Measurements from ENCODE around the gene ALDH1L1.
A peak's percentile ranks its signal among the peaks of the same experiment; 100 is the strongest.
"Not testable (repeated sequence)": the region's sequence is repeated elsewhere in the genome, so short reads cannot be mapped to it uniquely, and the experiment has no call there.

The ALDH1L1 gene

DNA sequence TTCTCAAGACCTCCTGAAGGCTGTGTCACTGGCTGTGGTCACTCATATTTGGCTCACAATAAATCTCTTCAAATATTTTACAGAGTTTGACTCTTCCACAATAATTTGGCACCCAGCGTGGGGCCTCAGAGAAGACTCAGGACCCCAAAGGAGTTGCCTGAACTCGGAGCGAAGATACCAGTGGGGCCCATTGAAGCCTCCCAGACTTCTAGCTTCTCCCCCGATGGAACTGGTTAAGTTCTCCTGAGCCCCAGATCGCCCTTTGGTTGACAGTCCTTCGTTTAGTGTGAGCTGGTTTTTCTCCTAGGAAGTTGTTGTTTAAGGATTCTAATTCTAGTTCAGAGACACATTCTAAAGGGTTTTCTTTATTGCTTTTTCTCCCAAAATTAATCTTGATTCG lies 95.1 kb downstream of the ALDH1L1 start:
- no peak for DNase-seq (ENCODE audit: low read depth in 1 of 2, low spot score in 1 of 2)

DNA sequence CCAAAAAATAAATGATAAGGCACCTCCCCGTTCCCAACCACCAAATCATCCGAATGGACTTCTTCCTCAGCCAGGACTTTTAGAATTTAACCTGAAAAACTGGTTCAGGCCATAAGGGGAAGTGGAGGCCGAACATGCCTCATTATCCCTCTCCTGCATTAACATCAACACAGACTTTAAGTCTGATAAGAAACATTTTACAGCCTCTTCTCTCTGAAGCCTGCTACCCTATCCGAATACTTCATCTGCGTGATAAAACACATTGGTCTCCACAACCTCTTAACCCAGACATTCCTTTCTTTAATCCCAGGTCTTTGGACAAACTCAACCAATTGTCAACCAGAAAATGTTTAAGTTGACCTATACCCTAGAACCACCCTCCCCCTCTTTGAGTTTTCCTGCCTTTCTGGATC lies 95.6 kb downstream of the ALDH1L1 start:
- DNase-seq (ENCODE audit: low read depth in 1 of 2, low spot score in 1 of 2), result no peak

DNA sequence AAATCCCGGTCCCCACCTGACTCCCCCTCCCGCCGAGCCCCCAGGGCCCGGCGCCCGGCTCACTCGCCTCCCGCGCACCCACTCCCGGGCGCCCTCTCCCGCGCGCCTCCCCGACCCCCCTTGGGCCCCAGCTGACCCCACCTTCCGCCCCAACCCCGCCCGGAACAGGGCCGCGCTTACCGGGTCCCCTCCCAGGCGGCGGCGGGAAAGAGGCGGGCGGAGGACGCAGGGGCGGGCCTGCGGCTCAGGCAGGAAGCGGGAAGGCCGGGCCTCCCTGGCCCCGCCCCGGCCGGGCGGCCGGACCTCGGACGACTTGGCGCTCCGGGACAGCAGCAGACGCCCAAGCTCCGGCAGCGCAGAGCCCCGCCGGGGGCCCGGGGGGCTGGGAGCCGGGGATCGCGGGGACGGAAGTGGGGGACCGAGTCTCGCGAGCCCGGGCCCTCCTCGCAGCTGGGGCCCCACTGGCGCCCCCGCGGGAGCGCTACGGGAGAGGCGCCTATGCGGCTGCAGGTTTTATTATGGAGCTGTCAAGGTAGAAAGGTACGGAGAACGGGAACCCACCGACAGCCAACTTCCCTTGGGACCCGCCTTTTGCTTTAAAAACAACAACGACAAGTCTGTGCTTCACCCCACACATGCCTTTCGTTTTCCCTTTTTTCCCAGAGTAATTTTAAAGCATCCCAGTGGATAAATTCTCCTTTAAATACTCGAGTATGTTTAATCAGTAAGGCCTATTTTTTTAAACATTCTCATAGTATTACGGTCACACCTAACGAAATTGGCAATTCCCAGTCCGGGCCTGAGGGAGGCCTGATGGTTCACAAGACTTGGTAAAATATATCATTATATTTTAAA lies 96.2 kb downstream of the ALDH1L1 start, which contains the start of gene SLC41A3:
SLC41A3 (minus strand) TSS at position 212 of the 855 bp plus-strand sequence. CDS start 15,905 bp downstream, outside the sequence.
- peak; percentile 66 to 83 for DNase-seq (ENCODE audit: low read depth in 1 of 2, low spot score in 1 of 2)

DNA sequence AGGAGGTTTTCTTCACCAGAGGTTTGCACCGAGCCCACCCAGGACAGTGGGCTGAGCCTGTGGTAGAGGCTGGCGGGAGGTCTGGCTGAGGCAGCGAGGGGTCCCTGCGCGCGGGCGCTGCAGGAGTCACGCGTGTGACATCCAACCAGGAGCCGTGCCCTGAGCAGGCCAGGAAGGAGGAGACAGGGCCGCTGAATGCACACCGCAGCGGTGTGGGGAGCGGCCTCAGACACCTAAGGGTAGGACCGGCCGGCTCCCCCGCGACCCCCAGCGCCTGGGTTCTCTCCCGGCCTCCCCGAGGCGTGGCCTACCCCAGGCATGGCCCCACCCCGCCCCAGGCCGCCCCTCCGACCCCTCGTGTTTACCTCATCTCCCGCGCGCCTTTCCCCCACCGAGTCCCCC lies 96.9 kb downstream of the ALDH1L1 start:
- DNase-seq (ENCODE audit: low read depth in 1 of 2, low spot score in 1 of 2), result no peak

DNA sequence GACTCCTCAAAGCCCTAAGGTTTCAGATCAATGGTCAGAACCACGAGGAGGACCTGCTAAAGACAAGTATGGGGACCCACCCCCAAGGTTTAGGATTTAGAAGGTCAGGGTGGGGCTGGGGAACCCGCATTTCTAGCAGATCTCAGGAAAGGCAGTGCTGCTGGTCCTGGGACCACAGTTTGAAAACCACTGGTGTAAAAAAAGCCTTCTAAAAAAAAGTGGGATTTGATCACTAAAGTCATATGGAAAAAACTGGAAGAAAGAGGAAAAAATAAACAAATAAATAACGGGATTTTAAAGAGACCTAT lies 97.3 kb downstream of the ALDH1L1 start:
- no peak for DNase-seq (ENCODE audit: low read depth in 1 of 2, low spot score in 1 of 2)

DNA sequence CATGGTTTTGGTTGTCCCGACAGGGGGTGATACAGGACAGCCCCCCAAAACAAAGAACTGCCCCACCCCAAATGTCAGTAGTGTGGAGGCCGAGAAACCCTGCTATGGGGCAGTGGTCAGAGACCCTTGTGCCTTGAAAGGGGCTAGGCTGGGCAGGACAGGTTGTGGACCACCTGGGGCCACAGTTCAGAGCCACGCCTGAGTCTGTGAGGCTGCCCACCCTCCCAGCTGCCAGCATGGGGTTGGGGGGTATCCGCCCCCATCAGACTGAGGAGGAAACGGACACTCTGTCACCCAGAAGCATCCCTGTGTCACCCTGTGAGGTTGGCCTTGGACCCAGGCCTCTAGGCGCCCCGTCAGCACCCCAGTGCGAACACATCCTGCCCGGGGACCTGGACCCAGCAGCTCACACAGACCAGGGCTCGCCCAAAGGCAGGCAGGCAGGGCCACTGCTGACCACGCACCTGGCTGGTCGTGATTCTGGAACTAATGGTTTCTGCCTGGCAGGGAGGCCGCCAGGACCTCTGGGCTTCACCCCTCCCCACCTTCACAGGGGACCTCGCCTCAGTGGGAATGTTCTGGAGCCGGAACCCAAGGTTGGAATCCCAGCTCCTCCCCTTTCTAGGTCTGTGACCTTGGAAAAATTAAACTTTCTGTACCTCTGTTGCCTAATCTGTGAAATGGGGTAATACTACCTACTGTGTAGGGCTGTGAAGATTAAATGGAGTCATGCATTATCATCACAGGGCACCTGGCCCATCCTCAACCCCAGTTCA lies 97.8 kb downstream of the ALDH1L1 start:
- no peak for DNase-seq (ENCODE audit: low read depth in 1 of 2, low spot score in 1 of 2)

DNA sequence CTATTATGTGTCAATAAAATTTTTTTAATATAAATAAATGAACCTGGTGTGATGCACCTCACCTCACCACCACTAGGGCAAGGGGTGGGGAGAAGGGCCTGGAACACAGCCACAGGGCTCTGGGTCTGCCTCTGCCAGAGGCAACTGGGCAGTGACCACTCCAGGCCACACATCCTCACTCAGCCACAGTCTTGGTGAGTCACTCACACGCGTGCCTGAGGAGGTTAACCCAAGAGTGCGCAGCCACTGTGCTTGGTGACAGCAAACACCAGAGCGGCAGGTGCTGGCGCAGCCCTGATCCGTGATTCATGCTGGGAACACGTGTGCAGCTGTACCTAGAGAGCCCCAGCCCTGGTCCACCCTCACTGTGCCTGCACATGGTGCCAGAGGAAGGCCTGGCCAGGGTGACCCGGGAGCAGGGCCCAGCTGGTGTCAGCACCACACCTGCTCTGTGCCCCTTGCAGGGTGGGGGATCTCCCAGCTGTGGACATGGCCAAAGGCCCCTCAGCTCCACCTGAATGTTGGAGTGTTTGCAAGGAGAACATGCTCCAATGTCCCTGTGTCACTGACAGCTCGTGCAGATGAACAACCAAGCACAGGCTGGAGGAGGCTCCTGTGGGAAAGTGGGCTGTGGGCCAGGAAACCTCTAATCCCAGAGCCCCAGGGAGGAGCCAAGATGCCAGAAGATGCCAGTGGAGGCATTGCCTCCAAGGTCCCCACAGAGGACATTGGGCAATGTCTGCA lies 98.6 kb downstream of the ALDH1L1 start:
- DNase-seq (ENCODE audit: low read depth in 1 of 2, low spot score in 1 of 2), result no peak

DNA sequence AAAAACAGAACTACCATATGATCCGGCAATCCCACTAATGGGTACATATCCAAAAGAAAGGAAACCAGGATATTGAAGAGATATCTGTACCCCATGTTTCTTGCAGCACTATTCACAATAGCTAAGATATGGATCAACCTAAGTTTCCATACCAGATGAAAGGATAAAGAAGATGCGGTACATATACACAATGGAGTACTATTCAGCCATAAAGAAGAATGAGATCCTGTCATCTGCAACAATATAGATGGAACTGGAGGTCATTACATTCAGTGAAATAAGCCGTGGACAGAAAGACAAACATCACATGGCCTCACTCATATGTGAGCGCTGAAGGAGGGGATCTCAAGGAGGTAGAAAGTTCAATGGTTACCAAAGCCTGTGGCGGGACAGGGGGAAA lies 99.4 kb downstream of the ALDH1L1 start:
- DNase-seq (ENCODE audit: low read depth in 1 of 2, low spot score in 1 of 2), result no peak

DNA sequence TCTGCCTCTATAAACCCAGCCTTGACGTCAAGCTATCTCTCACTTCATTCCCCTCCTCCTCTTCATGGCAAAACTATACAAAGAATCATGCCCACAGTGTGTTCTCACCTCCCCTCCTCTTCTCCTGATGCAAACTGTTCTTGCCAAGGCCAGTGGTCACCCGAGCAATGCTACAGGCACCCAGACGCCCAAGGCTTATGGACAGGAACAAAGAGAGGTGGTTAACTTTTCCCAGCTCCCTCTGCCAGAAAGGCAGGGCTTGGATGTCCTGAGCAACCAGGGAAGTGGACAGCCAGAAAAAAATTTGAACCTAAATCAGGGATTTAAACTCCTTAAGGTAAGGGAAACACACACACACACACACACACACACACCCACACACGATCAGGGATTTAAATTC lies 101.5 kb downstream of the ALDH1L1 start:
- DNase-seq (ENCODE audit: low read depth in 1 of 2, low spot score in 1 of 2), result no peak

DNA sequence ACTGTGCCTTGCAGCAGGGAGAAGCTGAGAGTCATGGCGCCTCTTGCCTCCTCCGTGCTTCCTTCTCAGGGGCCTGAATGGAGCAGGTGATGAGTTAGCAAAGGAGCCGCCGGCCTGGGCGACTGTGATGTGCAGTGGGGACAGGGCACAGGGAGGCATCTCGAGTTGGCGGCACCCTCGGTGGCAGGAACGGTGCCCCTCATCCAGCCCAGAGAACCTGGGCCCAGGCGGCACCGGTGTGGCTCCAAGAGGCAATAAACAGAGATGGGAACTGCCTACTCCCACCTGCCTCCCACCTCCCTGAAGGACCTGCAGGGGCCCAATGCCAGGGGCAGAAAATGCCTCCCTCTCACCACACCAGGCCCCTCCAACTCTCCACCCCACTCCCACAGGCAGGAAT lies 102.6 kb downstream of the ALDH1L1 start:
- no peak for DNase-seq (ENCODE audit: low read depth in 1 of 2, low spot score in 1 of 2)

DNA sequence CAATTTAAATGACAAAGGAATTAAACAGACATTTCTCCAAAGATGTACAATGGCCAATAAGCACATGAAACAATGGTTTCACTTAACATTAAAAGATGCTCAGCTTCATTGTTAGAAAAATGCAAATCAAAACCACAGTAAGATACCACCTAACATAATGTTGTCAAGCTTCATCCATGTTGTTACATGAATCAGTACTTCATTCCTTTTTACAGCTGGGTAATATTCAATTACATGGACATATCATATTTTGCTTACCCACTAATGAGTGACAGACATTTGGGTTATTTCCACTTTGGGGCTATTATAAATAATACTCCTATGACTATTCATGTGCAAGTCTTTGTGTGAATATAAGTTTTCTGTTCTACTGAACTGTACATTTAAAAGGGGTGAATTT lies 104.2 kb downstream of the ALDH1L1 start:
- no peak for DNase-seq (ENCODE audit: low read depth in 1 of 2, low spot score in 1 of 2)

DNA sequence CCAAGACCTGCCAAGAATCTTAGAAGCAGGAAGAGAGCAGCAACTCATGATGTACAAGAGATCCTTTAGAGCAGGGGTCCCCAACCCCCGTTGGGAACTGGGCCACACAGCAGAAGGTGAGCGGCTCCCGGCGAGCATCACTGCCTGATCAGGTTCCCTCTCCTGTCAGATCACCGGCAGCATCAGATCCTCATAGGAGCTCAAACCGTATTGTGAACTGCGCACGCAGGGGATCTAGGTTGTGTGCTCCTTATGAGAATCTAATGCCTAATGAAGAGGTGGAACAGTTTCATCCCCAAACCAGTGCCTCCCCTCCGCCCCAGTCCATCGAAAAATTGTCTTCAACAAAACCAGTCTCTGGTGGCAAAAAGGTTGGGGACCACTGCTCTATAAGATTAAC lies 110.2 kb downstream of the ALDH1L1 start:
- DNase-seq (ENCODE audit: low read depth in 1 of 2, low spot score in 1 of 2), result no peak

DNA sequence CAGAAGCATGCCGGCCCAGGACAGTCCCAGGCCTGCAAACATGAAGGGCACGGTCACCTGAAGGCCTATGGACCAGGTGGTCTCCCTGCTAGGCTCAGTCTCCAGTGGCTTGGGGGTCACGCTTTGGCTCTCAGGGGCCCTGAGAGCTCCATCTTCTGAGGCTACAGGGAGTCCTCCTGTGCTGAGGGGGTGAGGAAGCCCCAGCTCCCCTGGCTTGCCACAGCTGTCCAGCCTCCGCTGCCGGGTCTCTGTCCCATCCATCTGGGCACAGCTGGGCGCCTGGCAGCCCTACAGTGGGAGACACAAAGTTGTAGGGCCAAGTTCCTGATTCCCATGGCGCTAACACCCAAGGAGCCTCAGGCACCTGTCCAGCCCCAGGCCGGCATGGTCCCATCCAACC lies 112.4 kb downstream of the ALDH1L1 start:
- no peak for DNase-seq (ENCODE audit: low read depth in 1 of 2, low spot score in 1 of 2)

DNA sequence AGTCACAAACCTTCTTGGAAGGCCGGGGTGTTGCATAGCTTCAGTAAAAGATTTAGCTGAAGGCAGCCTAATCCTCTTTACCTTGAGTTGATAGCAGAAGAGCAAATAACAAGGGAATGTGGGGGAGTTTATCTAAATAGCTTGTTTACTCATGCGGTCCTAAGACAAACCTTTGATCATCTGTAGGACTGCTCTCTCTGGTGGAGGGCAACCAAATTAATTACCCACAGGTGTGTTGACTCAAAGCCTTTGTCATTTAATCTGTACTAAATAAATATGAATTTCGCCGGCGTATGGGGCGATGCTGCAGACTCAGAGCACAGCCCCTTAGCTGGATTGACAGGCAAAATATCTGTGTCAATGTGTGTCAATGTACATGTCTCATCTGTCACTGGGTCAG lies 113.7 kb downstream of the ALDH1L1 start:
- DNase-seq (ENCODE audit: low read depth in 1 of 2, low spot score in 1 of 2), result not testable (repeated sequence)

DNA sequence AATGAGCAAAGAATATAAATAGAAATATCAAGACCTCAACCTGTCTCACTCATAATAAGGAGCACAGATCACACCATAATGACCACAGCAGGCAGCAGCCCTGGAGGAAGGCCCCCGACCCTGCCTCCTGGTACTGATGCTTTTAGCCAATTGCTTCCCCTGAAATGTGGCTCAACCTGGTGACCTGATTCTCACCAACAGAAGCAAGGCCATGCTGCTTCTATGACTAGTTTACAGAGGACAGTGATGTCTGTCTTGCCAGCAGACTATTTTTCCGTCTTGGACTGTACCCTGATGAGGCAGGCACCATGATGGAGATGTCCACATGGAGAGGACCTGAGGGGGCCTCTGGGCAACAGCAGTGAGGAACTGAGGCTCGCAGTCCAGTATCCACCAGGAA lies 114.5 kb downstream of the ALDH1L1 start:
- no peak for DNase-seq (ENCODE audit: low read depth in 1 of 2, low spot score in 1 of 2)

DNA sequence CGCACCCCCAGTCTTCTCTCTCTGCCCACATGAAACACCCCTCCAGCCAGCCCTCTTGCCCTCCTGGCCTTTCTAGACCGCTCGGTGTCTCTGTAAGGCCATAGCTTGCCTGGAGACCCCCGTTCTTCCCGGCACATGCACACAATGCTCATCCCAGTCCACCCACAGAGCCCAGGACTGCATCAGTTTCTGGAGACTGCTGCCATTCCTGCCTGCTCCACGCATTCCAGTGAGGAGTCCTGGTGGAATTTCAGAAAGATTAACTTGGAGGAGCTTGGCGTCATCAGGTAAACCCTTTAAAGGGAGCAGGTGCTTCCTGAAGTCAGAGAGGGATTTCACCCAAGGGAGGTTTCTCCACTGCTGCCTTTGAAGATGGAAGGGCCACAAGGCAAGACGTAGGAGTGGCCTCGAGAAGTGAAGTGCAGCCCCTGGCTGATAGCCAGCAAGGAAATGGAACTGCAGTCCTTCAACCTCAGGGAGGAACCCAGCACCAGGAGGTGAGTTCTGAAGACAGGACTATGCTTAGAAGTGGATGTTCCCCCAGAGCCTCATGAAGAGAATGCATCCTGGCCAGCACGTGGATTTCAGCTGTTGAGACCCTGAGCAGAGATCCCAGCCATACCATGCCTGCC lies 115.6 kb downstream of the ALDH1L1 start:
- DNase-seq (ENCODE audit: low read depth in 1 of 2, low spot score in 1 of 2), result no peak

DNA sequence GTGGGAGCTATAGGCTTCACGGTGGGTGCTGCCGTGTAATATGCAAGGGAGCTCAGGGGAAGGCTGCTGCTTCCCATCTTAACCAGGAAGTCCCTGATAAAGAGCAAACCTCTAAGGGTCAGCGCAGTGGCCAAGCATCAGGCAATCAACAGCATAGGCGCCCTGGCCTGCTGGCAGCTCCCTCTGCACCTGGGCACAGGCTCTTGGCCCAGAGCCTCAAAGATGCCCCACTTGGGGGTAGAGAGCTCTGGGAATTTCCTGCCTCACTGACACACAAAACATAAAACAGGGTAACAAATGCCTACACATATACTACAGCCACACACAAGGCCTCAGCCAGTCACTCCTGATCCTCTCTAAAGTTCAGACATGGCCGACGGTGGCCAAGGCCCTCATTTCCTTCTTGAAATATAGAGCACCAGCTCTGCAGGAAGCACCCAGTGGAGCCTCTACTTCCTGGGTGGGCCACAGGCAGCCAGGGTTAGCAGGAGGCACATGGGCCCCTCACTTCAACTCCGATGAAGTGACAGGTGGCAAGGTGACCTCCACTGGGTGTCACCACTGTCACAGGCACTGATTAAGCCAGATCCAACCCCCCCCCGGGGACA lies 116.9 kb downstream of the ALDH1L1 start:
- DNase-seq (ENCODE audit: low read depth in 1 of 2, low spot score in 1 of 2), result no peak

DNA sequence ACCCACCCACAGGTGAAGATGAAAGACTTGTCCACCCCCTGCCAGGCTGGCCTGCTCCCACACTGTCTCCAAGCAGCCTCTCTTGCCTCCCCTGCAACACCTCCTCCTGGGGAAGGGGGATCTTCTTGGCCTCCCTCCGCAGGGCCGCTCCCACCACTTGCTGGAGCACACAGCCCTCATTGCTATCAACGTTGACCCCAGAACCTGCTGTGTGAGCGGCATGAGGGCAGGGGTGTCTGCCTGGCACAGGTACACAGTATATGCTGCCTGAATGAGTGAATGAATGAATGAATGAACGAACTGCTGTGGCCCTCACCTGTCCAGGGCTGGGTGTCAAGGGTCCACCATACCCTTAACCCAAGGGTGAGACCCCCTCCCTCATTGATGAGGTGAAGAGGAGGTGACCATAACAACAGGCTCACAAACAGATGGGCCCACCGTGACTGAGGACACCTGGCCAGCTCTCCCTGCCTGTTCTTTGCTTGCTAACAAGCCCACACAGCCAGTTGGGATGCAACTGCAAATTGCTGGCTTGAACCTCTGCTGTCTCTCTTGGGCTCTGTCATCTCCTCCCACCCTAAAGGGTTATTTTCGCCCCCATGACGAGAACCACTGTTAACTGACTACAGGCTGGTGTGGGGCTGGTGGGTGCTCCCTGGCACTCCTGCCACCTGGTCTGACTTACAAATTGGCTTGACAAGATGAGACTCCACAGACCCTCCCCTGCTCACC lies 118.9 kb downstream of the ALDH1L1 start:
- DNase-seq (ENCODE audit: low read depth in 1 of 2, low spot score in 1 of 2), result no peak

DNA sequence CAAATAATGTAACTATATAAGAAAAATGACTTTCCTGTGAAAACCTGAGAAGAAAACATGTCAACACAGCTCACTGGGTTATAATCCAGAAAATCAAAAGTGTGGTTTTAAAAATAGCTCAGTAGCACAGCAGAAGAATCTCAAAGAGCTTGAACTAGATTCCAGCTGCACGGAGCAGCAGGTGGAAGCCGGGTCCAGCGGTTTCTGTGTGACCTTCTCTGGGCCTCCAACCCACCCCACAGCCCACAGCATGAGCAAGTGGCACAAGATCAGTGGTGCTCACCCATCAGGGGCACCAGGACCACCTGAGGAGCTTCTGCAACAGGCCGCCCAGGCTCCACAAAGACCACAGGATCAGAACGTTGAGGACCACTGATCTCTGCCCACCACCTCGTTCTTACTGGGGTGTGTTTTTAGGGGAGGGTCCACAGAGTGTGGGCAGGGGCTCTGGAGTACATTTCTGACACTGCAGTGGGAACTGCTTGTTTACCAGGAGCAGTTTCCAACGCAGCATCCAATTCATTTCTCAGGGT lies 119.7 kb downstream of the ALDH1L1 start:
- DNase-seq (ENCODE audit: low read depth in 1 of 2, low spot score in 1 of 2), result no peak

DNA sequence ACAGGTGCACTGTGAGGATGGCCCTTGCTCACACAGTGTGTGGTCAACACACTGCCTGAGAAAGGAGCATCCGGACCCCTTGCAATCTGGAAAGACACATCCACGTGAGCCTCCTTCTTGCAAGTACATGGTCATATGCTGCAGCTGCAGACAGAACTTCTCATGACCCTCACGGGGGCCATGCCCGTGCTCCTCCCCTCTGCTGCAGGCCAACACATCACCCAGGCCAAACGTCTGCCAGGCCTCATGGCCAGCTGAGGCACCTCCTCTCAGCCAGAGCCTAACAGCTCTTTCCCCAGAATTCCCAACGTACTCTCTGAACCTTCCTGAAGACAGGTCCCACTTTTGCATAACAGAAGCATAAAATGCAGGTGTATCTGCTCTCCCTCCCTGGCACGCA lies 121.7 kb downstream of the ALDH1L1 start:
- DNase-seq (ENCODE audit: low read depth in 1 of 2, low spot score in 1 of 2), result no peak

Data from stimulated activated CD4-positive, alpha-beta T cell treated with anti-CD3 and anti-CD28 coated beads, Interleukin-15, amount 100 ng/mL, for 1 hour (primary cell).